K562 treated with DMSO at 1 percent for 12 hours (cell line): ENCODE results near the gene FDPS. TPM values are rescaled to one million over a fixed set of nuclear protein-coding genes. Genes with fewer than 3 reads are reported as not detected.

ENCODE experiments used
- total RNA-seq: library from RNA; unstranded; fragments of 300-600 nt; gene quantifications from 2 replicates; pipeline ENCODE4 v1.2.3, GENCODE V29; 2022; ENCODE audit not compliant: insufficient read depth

FDPS gene
- 206 and 210 TPM in 2 replicates for total RNA-seq

GRCh38 chr1:155308493-155309422 lies at the start of gene FDPS:
Gene FDPS (plus strand): TSS chr1:155308866. CDS start chr1:155309790, 924 bp downstream.

GRCh38 chr1:155261852-155262673 lies 46.6 kb upstream of the FDPS start, which contains the start of gene SCAMP3:
Gene SCAMP3 (minus strand): TSS chr1:155262360. CDS start chr1:155262151, 209 bp downstream.

GRCh38 chr1:155273343-155274245 lies 35.1 kb upstream of the FDPS start, which contains the start of gene CLK2:
Gene CLK2 (minus strand): TSS chr1:155273504. CDS start chr1:155270977, 2,527 bp downstream.

GRCh38 chr1:155277070-155277901 lies 31.4 kb upstream of the FDPS start, which contains the start of gene HCN3:
Gene HCN3 (plus strand): TSS chr1:155277463. CDS start chr1:155277591, 128 bp downstream.

GRCh38 chr1:155301342-155301841 lies 7.3 kb upstream of the FDPS start, which contains the start of gene PKLR:
Gene PKLR (minus strand): TSS chr1:155301438. CDS start chr1:155301395, 43 bp downstream.

GRCh38 chr1:155320661-155321617 lies 12.3 kb downstream of the FDPS start, which contains the start of gene RUSC1:
Gene RUSC1 (plus strand): TSS chr1:155320894. CDS start chr1:155321774, 880 bp downstream.

Other genes with a start within 250 kb of the FDPS start
- 11.9 and 16.0 TPM in 2 replicates for gene EFNA4, start 245.1 kb upstream of the FDPS start, total RNA-seq
- 5.3 and 6.7 TPM in 2 replicates for gene EFNA3, start 230.0 kb upstream of the FDPS start, total RNA-seq
- 3.9 and 5.4 TPM in 2 replicates for gene EFNA1, start 181.0 kb upstream of the FDPS start, total RNA-seq
- 106 and 112 TPM in 2 replicates for gene SLC50A1, start 173.0 kb upstream of the FDPS start, total RNA-seq
- gene DPM3, start 168.3 kb upstream of the FDPS start, total RNA-seq = 98.9 and 177 TPM in 2 replicates
- gene KRTCAP2, start 135.6 kb upstream of the FDPS start, total RNA-seq = 303 and 367 TPM in 2 replicates
- 0.26 TPM in 1 of 2 replicates, not detected in the other for gene TRIM46, start 135.0 kb upstream of the FDPS start, total RNA-seq
- 3.1 and 3.3 TPM in 2 replicates for gene THBS3, start 101.0 kb upstream of the FDPS start, total RNA-seq
- 61.9 and 73.8 TPM in 2 replicates for gene MTX1, start 100.2 kb upstream of the FDPS start, total RNA-seq
- 19.8 and 37.2 TPM in 2 replicates for gene ENTREP3, start 53.4 kb upstream of the FDPS start, total RNA-seq
- 109 and 129 TPM in 2 replicates for gene SCAMP3, start 46.5 kb upstream of the FDPS start, total RNA-seq
- 21.7 and 62.2 TPM in 2 replicates for gene CLK2, start 35.4 kb upstream of the FDPS start, total RNA-seq
- gene HCN3, start 31.4 kb upstream of the FDPS start, total RNA-seq = 2.8 and 5.7 TPM in 2 replicates
- gene PKLR, start 7.4 kb upstream of the FDPS start, total RNA-seq = 15.7 and 16.2 TPM in 2 replicates
- gene RUSC1, start 12.0 kb downstream of the FDPS start, total RNA-seq = 46.8 and 76.3 TPM in 2 replicates